SJCRH30 (cell line): ENCODE results near the gene NDUFS2. TPM values are rescaled to one million over a fixed set of nuclear protein-coding genes. Genes with fewer than 3 reads are reported as not detected.

Experiments used
- DNase-seq, 2 experiments: peaks; one replicate each; pipeline ENCODE4 v3.0.0-alpha.2; 2015 to 2020
- H3K27ac ChIP-seq: fragments of 250-450 bp; sonication (Bioruptor Pico); 2 replicates; pipeline ENCODE4 v1.5.1; 2020; ENCODE audit warnings: mild to moderate bottlenecking, moderate library complexity
- H3K27me3 ChIP-seq: fragments of 250-450 bp; sonication (Bioruptor Pico); 2 replicates; pipeline ENCODE4 v1.5.1; 2020; ENCODE audit warnings: mild to moderate bottlenecking, moderate library complexity
- H3K36me3 ChIP-seq: fragments of 250-450 bp; sonication (Bioruptor Pico); 2 replicates; pipeline ENCODE4 v1.5.1; 2020; ENCODE audit warnings: mild to moderate bottlenecking, moderate library complexity
- H3K4me1 ChIP-seq: fragments of 250-450 bp; sonication (Bioruptor Pico); 2 replicates; pipeline ENCODE4 v1.5.1; 2020; ENCODE audit warnings: mild to moderate bottlenecking, moderate library complexity
- H3K4me3 ChIP-seq: fragments of 250-450 bp; sonication (Bioruptor Pico); 2 replicates; pipeline ENCODE4 v1.5.1; 2020; ENCODE audit warnings: mild to moderate bottlenecking, moderate library complexity
- H3K9me3 ChIP-seq: fragments of 250-450 bp; sonication (Bioruptor Pico); replicated peaks from 2 replicates; pipeline ENCODE4 v1.5.1; 2020; ENCODE audit warnings: mild to moderate bottlenecking, moderate library complexity
- total RNA-seq: library from RNA; depleted of rRNA; stranded (reverse); fragments of >200 nt; shearing (Covaris generic); gene quantifications from 2 replicates; pipeline ENCODE4 v1.2.3, GENCODE V29; 2014

NDUFS2 gene
- total RNA-seq, 1 experiment from 2014 or later: 60.3 TPM

DNA sequence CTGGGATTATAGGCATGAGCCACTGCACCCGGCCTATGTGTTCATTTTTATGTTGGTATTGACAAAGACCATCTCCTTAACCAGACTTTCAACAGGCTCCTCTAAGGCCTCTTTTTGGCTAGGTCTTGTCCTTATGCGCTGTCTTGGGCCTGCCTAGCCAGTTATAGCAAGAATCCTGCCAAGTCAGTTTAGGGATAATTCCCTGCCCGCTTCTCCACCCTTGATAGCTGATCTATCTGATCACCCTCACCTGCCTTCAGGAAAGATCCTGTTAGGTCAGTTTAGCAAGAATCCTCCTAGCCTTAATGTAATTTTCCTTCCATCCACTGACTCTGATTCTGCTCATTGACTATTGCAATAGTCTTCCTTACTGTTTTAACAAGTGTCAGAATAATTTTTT lies 22.5 kb upstream of the NDUFS2 start:
- no peak for DNase-seq
- Histone ChIP-seq H3K4me3 (no peak overlapping the region), H3K27me3 (no peaks in the 10 kb centered on the region), H3K4me1 (peaks cover 2% of the 10 kb centered on the region), H3K27ac (no peak overlapping the region), H3K36me3 (no peaks in the 10 kb centered on the region), H3K9me3 (no peaks in the 10 kb centered on the region)

DNA sequence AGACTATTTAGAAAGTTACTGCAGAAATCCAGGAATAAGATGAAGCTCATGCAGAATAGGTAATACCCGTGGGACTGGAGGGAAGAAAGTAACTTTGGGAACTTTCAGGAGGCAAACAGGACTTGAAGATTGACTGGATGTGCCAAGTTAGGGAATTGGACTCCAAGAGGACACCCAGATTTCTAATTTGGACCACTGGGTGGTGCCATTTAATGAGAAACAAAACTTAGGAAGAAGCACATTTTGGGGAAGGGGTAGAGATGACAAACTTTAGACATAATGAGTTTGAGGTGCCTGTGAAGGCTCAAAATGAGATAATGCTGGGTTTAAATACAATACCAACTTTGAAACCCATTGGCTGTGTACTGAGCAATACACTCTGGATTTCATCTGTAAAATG lies 21.5 kb upstream of the NDUFS2 start:
- H3K4me3 ChIP-seq: no peak overlapping the region
- DNase-seq: peak in 1 of 2 experiments; percentile 37

DNA sequence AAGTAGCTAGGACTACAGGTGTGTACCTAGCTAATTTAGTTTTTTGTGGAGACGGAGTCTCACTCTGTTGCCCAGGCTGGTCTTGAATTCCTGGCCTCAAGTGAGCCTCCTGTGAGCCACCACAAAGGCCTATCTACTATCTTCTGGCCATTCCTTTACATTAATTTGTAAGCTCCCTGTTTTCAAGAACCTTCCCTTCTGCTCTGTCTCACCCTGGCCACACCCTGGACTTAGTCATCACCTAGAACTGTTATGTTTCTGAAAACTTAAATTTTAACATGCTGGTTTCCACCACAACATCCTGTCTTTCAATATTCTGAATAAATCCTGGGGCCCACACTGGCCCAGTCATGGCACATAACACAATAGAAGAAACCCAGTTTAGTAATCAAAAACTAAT lies 20.0 kb upstream of the NDUFS2 start:
- H3K9me3 ChIP-seq: no peaks in the 10 kb centered on the region
- H3K27me3 ChIP-seq: no peaks in the 10 kb centered on the region
- H3K4me1 ChIP-seq: peaks cover 14% of the 10 kb centered on the region
- H3K4me3 ChIP-seq: no peak overlapping the region
- no peak for DNase-seq
- H3K27ac ChIP-seq: no peak overlapping the region
- no peaks in the 10 kb centered on the region for H3K36me3 ChIP-seq

More for the DNA sequence above, 21.5 kb upstream of the NDUFS2 start:
- Histone ChIP-seq H3K4me1 (peaks cover 8% of the 10 kb centered on the region), H3K27ac (no peak overlapping the region), H3K36me3 (no peaks in the 10 kb centered on the region), H3K27me3 (no peaks in the 10 kb centered on the region), H3K9me3 (no peaks in the 10 kb centered on the region)

DNA sequence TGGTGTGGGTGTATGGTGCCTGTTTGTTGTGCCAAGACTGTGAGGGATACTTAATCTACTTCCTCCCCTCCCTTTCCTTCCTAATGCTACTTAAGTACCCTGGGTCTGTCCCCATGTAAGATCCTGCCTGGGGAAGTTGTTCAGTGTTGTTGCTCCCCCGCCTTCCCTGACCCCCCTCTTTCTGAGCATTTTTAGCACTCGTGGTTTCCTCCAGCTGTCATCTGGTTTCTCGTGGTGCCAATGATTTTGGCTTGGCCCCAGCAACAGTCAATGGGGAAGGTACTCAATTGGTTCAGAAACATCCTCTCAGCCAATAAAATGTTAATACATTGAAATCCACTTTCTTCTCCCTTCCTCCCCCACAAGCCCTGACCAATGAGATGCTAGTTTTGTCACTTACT lies 16.9 kb upstream of the NDUFS2 start:
- peak; percentile 86 to 92 for DNase-seq
- no peaks in the 10 kb centered on the region for H3K27me3 ChIP-seq
- H3K36me3 ChIP-seq: peaks cover 5% of the 10 kb centered on the region; the same call in 1 of the 2 replicates
- no peaks in the 10 kb centered on the region for H3K9me3 ChIP-seq
- peak overlapping the region; percentile 48 for H3K27ac ChIP-seq
- no peak overlapping the region for H3K4me3 ChIP-seq
- H3K4me1 ChIP-seq: peaks cover 14% of the 10 kb centered on the region

DNA sequence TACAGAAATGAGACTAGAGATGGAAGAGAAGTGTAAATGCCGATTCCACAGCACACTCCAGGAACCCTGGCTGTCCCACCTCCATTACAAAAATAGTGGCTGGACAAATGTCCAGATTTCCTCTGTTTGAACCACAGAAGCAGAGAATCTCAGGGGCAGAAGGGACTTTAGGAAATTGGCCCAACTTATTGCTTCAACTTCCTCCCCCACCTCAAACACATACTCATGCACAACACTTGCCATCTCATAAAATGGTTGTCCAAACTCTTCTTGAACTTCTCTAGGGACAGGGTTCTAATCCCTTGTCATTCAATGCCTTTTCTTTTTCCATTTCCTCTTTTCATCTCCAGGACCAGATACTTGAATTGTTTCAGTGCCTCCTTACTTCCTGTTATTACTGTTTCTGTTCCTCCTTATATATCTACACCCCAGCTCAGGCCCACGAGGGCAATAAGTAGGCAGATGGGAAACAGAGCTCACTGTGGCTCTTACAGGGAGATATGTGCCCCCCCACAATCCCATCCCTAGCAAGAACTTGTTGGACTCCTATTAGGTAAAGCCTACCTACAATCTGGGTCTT lies 16.3 kb upstream of the NDUFS2 start:
- DNase-seq: no peak
- peak overlapping the region; percentile 48 for H3K27ac ChIP-seq
- H3K4me3 ChIP-seq: 0 out of 2 replicates have a peak overlapping the region, but pooled peaks have one; percentile 8

DNA sequence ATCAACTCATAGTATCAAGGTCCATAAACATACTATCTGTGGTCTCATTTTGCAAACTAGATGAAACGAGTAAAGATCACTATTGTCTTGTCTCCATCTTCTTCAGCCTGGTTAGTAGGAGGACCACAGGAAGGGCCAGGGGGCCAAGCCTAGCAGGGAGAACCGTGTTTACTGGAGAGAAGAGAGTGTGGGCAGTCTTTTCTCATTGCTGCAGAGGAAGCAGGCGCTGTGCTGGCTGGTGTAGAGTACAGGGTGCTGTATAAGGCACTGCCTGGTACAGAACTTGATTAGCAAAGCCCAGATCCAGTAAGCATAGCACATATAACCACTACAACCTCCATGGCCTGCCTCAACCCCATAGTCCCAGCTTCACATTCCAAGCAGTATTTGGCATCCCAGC lies 14.9 kb upstream of the NDUFS2 start:
- H3K36me3 ChIP-seq: peaks cover 21% of the 10 kb centered on the region
- H3K27ac ChIP-seq: no peak overlapping the region
- no peak overlapping the region for H3K4me3 ChIP-seq
- no peak for DNase-seq
- H3K27me3 ChIP-seq: no peaks in the 10 kb centered on the region
- H3K9me3 ChIP-seq: no peaks in the 10 kb centered on the region
- H3K4me1 ChIP-seq: peaks cover 14% of the 10 kb centered on the region

More for the DNA sequence above, 16.3 kb upstream of the NDUFS2 start:
- Histone ChIP-seq H3K27me3 (no peaks in the 10 kb centered on the region), H3K9me3 (no peaks in the 10 kb centered on the region), H3K4me1 (peaks cover 14% of the 10 kb centered on the region), H3K36me3 (peaks cover 6% of the 10 kb centered on the region; the same call in 1 of the 2 replicates)

DNA sequence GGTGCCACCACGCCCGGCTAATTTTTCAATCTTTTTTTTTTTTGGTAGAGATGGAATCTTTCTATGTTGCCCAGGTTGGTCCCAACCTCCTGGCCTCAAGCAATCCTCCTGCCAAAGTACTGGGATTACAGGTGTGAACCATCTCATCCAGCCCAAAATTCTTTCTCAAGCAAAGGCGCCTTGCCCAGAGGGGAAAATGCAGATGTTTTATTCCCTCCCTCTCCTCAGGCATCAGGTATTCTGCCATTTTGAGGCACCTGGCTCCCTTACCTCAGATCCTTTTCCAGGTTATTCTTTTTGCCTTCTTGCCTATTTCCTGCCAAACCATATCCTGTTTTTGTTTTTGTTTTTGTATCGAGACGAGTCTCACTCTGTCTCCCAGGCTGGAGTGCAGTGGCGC lies 13.8 kb upstream of the NDUFS2 start:
- Histone ChIP-seq H3K9me3 (no peaks in the 10 kb centered on the region), H3K4me1 (peaks cover 14% of the 10 kb centered on the region), H3K27me3 (no peaks in the 10 kb centered on the region), H3K4me3 (no peak overlapping the region), H3K36me3 (peaks cover 32% of the 10 kb centered on the region), H3K27ac (no peak overlapping the region)
- no peak for DNase-seq

DNA sequence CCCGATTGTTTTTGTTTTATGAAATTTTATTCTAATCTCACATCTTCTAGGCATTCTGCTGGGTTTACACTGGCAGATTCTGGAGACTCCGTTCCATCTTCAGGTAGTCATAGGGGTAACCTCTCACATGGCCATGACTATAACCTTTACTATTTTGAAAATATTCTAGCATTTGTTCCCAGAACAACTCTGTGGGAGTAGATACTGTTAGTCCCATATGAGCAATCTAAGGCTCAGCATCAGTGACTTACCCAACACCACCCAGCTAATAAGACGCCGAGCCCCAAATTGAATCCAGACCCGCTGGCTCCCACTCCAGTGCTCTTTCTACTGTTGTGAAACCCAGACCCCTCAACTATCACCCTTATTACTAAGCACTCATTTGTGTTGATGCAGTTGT lies 13.1 kb upstream of the NDUFS2 start:
- peaks cover 33% of the 10 kb centered on the region for H3K36me3 ChIP-seq
- H3K4me3 ChIP-seq: no peak overlapping the region
- H3K27me3 ChIP-seq: no peaks in the 10 kb centered on the region
- no peak overlapping the region for H3K27ac ChIP-seq
- DNase-seq: no peak
- no peaks in the 10 kb centered on the region for H3K9me3 ChIP-seq
- peaks cover 14% of the 10 kb centered on the region for H3K4me1 ChIP-seq

DNA sequence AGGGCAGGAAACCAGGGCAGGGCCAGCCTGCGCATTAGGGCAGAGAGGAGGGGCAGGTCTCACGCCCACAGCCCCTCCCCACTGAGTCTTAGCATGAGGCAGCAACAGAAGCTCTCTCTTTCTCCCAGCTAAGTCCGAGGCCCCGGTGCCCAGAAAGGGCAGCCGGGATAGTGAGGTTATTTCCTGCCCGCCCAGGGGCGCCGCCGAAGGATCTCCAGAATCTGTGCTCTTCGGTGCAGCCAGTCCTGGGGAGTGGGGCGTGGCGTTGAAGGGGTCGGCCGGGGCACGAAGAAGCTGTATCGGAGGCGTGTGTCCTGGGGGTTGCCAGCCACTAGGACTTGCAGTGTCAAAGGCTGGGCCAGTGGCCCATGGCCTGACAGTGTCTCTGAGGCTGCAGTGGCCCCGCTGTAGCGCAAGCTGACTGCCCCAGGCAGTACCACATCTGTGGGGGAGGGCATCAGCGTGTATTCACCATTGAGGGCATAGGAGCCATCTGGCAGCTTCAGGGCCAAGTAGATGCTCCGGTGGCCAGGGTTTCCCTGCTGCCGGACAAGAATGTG lies 11.1 kb upstream of the NDUFS2 start:
- no peak for DNase-seq
- H3K4me1 ChIP-seq: peaks cover 2% of the 10 kb centered on the region
- H3K27ac ChIP-seq: no peak overlapping the region
- H3K27me3 ChIP-seq: no peaks in the 10 kb centered on the region
- H3K36me3 ChIP-seq: peaks cover 41% of the 10 kb centered on the region
- H3K9me3 ChIP-seq: no peaks in the 10 kb centered on the region
- no peak overlapping the region for H3K4me3 ChIP-seq

DNA sequence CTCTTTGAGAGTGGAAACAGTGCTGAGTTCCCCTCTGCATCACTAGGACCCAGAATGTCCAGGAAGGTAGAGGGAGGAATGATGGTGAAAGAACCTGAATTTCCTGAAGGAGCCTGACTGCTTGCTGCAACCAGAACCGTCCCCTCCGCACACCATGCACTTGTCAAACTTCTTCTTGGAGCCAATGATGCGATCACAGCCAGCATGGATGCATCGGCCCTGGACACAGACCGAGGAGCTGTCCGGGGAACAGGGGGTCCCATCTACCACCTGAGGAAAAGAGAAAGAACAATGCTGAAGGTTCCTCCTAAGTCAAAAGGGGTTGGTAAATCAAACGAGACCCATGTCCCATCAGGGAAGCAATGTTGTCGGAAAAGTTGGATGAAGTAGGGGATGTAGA lies 10.2 kb upstream of the NDUFS2 start:
- Histone ChIP-seq H3K36me3 (peaks cover 41% of the 10 kb centered on the region), H3K9me3 (no peaks in the 10 kb centered on the region), H3K4me3 (no peak overlapping the region), H3K4me1 (peaks cover 5% of the 10 kb centered on the region; the same call in 1 of the 2 replicates), H3K27me3 (no peaks in the 10 kb centered on the region), H3K27ac (no peak overlapping the region)
- no peak for DNase-seq

DNA sequence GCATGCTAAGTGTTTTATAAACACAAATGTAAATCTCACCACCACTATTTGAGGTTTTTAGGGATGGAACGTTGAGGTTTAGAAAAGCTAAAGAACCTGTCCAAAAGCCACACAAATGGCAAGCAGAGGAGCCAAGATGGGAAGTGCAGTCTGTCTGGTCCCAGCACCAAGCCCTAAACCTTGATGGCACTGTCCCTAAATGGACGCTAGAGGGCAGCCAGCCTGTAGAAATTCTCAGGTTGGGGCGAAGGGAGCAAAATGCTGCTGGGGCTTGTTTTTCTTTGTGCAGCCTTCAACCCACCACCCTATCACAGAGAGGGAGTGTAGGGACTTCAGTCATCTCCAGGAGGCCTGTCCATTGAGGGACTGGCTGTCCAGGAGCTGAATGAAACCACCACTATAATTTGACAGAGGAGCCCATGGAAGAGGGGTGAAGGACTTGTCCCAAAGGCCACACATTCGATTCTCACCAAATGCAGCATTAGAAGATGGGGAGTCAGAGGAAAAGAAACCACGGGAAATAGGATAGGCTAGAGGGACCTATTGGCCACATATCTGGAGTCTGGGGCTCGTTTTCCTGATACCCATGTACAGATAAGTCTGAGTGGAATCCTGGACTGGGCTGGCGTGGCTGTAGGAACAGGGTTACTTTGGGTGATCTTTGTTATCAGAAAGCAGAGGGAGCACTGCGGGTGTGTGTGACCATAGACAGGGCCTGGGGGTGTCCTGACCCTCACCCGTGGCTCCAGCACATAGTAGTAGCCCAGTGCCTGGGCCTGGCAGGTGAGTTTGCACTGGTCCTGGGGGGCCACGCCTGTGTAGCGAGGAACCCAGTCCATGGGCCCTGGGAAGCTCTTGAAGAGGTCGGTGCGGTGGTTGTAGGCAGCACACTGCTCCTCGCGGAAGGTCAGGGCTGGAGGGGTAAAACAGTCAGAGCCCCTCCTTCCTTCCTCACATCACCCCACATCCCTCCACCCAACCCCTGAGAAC lies 9.4 kb upstream of the NDUFS2 start:
- H3K27ac ChIP-seq: no peak overlapping the region
- no peaks in the 10 kb centered on the region for H3K9me3 ChIP-seq
- H3K27me3 ChIP-seq: no peaks in the 10 kb centered on the region
- H3K4me1 ChIP-seq: peaks cover 5% of the 10 kb centered on the region; the same call in 1 of the 2 replicates
- H3K36me3 ChIP-seq: peaks cover 41% of the 10 kb centered on the region
- no peak overlapping the region for H3K4me3 ChIP-seq
- peak; percentile 52 to 80 for DNase-seq

DNA sequence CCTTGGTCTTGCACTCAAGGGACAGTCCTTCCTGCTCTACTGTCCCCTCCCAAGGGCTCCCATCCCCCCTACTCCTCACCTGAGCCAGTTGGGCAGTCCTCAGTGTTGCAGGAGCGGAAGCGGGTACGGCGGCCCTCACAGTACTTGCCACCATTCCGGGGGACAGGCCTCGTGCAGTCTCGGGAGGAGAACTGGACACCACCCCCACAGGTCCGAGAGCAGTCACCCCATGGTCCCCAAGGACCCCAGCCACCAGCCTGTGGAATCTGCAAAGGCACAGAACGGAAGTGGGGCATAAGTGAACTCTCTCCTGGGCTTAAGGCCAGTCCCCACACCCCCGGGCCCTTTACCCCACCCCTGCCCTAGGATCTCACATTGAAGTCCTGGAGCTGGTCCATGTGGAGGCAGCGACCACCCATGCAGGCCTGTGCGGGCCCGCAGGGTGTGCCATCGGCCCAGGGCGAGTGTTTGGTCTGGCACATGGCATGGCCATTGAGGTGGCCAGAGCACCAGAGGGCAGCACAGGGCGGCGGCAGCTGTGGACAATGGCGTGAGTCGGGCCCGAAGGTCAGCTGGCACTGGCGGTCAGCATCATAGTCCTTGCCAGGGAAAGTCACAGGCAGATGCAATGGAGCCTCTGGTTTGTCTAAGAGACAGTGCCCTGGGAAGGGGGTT lies 8.5 kb upstream of the NDUFS2 start:
- DNase-seq: no peak
- peaks cover 41% of the 10 kb centered on the region for H3K36me3 ChIP-seq
- H3K4me3 ChIP-seq: no peak overlapping the region
- no peaks in the 10 kb centered on the region for H3K27me3 ChIP-seq
- no peak overlapping the region for H3K27ac ChIP-seq
- H3K4me1 ChIP-seq: peaks cover 5% of the 10 kb centered on the region; the same call in 1 of the 2 replicates
- no peaks in the 10 kb centered on the region for H3K9me3 ChIP-seq

DNA sequence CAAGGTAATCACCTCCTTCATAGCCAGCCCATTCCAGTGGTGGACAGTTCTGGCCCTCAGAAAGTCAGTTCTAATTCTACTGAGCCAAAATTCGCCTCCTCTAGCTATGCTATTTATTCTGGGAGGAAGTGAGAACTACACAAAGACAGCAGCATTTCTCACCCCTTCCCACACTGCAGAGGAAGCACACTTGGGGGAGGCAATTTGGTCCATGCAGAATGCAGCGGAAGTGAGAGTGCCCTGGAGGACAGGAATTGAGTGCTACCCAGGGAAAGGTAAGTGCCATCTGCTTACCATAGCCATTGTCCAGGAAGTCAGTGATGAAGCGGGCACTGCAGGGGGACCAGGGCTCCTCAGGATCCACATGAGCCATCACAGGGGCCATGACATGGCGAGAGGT lies 7.0 kb upstream of the NDUFS2 start:
- Histone ChIP-seq H3K9me3 (no peaks in the 10 kb centered on the region), H3K4me3 (no peak overlapping the region), H3K27ac (no peak overlapping the region), H3K36me3 (peaks cover 35% of the 10 kb centered on the region), H3K27me3 (no peaks in the 10 kb centered on the region), H3K4me1 (peaks cover 15% of the 10 kb centered on the region)
- no peak for DNase-seq

DNA sequence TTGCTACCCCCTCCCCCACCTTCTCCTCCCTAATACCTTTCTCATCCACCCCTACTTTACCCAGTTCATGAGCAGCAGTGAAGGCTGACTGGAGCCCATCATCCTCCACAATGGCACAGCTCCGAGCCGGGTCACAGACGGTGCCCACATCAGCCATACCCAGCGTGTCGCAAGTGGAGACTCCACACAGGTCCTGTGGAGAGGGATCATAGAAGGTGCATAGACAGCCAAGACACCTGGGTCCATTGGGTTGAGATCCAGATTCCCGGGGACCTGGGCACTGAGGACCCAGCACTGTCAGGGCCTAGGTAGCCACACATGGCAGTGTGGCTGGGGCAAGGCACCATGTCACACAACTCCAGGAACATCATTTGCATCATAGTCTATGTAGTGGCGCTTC lies 6.1 kb upstream of the NDUFS2 start:
- H3K36me3 ChIP-seq: peaks cover 32% of the 10 kb centered on the region
- H3K27ac ChIP-seq: no peak overlapping the region; the same call in 1 of the 2 replicates
- H3K4me1 ChIP-seq: peaks cover 24% of the 10 kb centered on the region
- H3K27me3 ChIP-seq: no peaks in the 10 kb centered on the region
- no peaks in the 10 kb centered on the region for H3K9me3 ChIP-seq
- no peak for DNase-seq
- H3K4me3 ChIP-seq: no peak overlapping the region
